Body of pancreas (tissue), 4 donors: Measurements from ENCODE around the gene ORAI3. TPM values are rescaled to one million over a fixed set of nuclear protein-coding genes. Genes with fewer than 3 reads are reported as not detected.

Experiments used
- ATAC-seq: fragments of 150-250 bp; one replicate; pipeline ENCODE4 v1.9.1; 2016
- DNase-seq, 4 donors: peaks; one replicate each; pipeline ENCODE4 v3.0.0-alpha.2; 2019
- H3K27ac ChIP-seq, 4 donors: fragments of 200-600 bp; sonication (generic); 1 replicate in 3 of 4; 2 replicates in 1 of 4; pipeline versions ENCODE4 v1.5.1 to v1.6.1; 2016 to 2019; ENCODE audit warnings: mild to moderate bottlenecking in 1 of 4, mixed read lengths in 1 of 4, moderate library complexity in 1 of 4
- H3K27me3 ChIP-seq, 2 donors: fragments of 200-600 bp; sonication (generic); one replicate each; pipeline ENCODE4 v1.6.0; 2016; ENCODE audit warnings: mild to moderate bottlenecking in 1 of 2
- H3K36me3 ChIP-seq, 2 donors: fragments of 200-600 bp; sonication (generic); replicated peaks in 1 of 2; 2 replicates each; pipeline ENCODE4 v1.5.1; 2016; ENCODE audit warnings: low read depth in 2 of 2; ENCODE audit not compliant: insufficient read depth in 1 of 2
- H3K4me1 ChIP-seq: fragments of 200-600 bp; sonication (generic); one replicate; pipeline ENCODE4 v1.6.0; 2016
- H3K4me3 ChIP-seq, 2 donors: fragments of 200-600 bp; sonication (generic); 1 replicate in 1 of 2; 2 replicates in 1 of 2; pipeline ENCODE4 v1.5.1; 2016 to 2019
- H3K9me3 ChIP-seq, 3 donors: fragments of 200-600 bp; sonication (generic); 1 replicate in 2 of 3; 2 replicates in 1 of 3; pipeline ENCODE4 v1.5.1; 2016
- POLR2A ChIP-seq, 3 donors: fragments of 450-650 bp; IDR thresholded peaks; one replicate each; pipeline ENCODE4 v1.6.1; 2016; ENCODE audit warnings: antibody characterized with exemption in 3 of 3, mild to moderate bottlenecking in 2 of 3
- WGBS, 2 donors: methylation state at CpG; one replicate each; pipeline ENCODE4 v1.1.5; 2017; 5-methylcytosine and 5-hydroxymethylcytosine counted together
- intact Hi-C: fragments of 100-400 bp; cut with DNase I; formaldehyde crosslinking; loops from one replicate; pipeline ENCODE4 v1.15.1; 2023
- total RNA-seq, 2 donors: library from RNA; depleted of rRNA; stranded (reverse); fragments of >200 nt; gene quantifications; one replicate each; pipeline ENCODE4 v1.1.0, GENCODE V29; 2016
- TF ChIP-seq, protein P1 (sequence below), 7 experiments: fragments of 450-650 bp in 4 of 7; fragments of 200-600 bp in 3 of 7; sonication (generic) in 3 of 7; IDR thresholded peaks; one replicate each; pipeline ENCODE4 v1.5.1; 2016 to 2019; ENCODE audit warnings: antibody characterized with exemption in 7 of 7

The ORAI3 gene
- total RNA-seq, 2 donors from 2014 or later, result 7.9 to 27.2 TPM

DNA sequence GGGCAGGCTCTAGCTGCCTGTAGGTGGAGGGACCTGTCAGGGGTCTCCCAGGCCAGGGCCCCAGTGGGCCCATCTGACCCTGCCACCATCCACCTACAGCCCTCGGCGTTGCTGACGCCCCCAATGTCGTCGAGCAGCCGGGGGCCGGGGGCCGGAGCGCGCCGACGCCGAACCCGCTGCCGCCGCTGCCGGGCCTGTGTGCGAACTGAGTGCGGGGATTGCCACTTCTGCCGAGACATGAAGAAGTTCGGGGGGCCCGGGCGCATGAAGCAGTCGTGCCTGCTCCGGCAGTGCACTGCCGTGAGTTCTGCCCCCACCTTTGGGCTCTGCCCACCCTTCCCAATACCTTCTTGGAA lies 23.3 kb upstream of the ORAI3 start:
- DNase-seq, result no peak
- H3K27ac ChIP-seq, result no peak overlapping the region
- no peak overlapping the region for H3K4me3 ChIP-seq
- H3K36me3 ChIP-seq, result no peaks in the 10 kb centered on the region
- 87 to 90% methylated on average over 3 to 26 of the region's 26 CpGs for WGBS, 2 donors
- no peak for ATAC-seq
- no peaks in the 10 kb centered on the region for H3K27me3 ChIP-seq
- peaks cover 20% of the 10 kb centered on the region for H3K4me1 ChIP-seq
- TF ChIP-seq, protein P1, sequence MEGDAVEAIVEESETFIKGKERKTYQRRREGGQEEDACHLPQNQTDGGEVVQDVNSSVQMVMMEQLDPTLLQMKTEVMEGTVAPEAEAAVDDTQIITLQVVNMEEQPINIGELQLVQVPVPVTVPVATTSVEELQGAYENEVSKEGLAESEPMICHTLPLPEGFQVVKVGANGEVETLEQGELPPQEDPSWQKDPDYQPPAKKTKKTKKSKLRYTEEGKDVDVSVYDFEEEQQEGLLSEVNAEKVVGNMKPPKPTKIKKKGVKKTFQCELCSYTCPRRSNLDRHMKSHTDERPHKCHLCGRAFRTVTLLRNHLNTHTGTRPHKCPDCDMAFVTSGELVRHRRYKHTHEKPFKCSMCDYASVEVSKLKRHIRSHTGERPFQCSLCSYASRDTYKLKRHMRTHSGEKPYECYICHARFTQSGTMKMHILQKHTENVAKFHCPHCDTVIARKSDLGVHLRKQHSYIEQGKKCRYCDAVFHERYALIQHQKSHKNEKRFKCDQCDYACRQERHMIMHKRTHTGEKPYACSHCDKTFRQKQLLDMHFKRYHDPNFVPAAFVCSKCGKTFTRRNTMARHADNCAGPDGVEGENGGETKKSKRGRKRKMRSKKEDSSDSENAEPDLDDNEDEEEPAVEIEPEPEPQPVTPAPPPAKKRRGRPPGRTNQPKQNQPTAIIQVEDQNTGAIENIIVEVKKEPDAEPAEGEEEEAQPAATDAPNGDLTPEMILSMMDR (IDR thresholded peaks at IDR 0.05), result no peak
- TF ChIP-seq POLR2A (IDR thresholded peaks at IDR 0.05), result no peak
- intact Hi-C loops, result no loop called here
- H3K9me3 ChIP-seq, result no peaks in the 10 kb centered on the region

DNA sequence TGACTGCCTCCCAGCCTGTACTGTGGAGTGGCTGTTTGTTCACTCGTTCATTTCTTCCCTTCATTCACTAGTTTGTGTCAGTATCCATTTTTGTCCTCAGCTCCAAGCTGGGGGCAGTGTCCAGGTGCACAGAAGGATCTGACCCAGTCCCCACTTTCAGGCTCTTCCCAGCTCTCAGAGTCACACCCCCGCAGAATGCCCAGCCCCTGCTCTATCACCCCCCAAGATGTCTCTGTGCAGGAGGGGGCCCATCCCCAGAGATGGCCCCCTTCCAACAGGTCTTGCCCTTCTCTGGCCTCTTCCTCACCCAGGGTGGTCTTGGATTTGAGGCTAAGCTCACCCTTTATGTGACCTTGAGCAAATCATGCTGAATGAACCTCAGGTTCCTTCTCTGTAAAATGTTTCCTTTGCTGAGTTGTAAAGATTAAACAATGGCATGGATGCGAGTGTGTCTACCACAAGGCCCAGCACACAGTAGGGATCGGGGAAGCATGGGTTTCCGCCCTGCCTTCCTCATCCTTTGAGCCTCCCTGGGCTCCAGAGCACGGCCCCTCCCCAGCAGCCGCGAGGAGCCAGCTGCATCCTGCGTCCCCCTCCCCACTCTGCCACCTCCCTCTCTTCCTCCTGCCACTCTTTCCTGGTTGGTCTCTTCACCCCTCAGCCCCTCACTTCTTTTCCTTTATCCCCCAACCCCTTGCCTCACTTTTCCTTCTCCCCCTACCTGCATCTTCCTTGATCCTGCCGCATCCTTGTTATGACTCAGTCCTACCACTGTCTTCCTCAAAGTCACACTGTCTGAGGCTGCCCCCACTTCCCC lies 22.7 kb upstream of the ORAI3 start:
- intact Hi-C loops, result no loop called here
- Histone ChIP-seq H3K27ac (no peak overlapping the region), H3K27me3 (no peaks in the 10 kb centered on the region), H3K4me1 (peaks cover 18% of the 10 kb centered on the region), H3K4me3 (no peak overlapping the region), H3K36me3 (peaks cover 0 to 2% of the 10 kb centered on the region in 2 donors), H3K9me3 (no peaks in the 10 kb centered on the region)
- no peak for DNase-seq
- TF ChIP-seq, protein P1 (IDR thresholded peaks at IDR 0.05), result no peak
- TF ChIP-seq POLR2A (IDR thresholded peaks at IDR 0.05), result no peak
- no peak for ATAC-seq
- 68 to 74% methylated on average over 10 of the region's 10 CpGs for WGBS, 2 donors

DNA sequence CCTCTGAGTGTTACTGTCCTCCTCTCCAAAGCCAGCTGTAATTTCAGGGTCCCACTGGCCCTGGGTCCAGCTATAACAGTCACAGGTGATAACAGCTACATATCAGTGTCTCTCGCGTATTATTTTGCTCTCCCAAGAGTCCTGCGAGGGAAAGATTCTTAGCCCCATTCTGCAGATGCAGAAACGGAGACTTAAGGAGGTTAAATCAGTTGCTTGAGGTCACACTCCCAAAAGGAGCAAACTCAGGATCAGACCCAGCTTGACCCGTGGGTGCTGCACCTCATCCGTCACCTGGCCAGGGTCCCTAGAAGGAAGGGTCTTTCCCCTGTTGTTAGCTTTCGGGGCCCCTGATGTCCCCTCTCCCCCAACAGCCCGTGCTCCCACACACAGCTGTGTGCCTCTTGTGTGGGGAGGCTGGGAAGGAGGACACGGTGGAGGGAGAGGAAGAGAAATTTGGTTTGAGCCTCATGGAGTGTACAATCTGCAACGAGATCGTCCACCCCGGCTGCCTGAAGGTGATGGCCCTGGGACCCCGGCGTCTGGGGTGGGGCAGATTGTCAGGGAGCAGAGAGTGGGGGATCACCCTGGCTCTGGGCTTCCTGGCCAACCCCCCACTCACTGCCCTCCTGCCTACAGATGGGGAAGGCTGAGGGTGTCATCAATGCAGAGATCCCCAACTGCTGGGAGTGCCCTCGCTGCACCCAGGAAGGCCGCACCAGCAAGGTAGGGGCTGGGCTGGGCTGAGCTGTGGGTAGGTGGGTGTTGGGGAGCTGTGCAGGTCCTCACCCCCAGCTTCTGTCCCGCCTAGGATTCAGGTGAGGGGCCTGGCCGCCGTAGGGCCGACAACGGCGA lies 21.7 kb upstream of the ORAI3 start:
- no peak for ATAC-seq
- Histone ChIP-seq H3K4me3 (no peak overlapping the region), H3K4me1 (peaks cover 14% of the 10 kb centered on the region), H3K27me3 (no peaks in the 10 kb centered on the region), H3K27ac (no peak overlapping the region), H3K9me3 (no peaks in the 10 kb centered on the region), H3K36me3 (peaks cover 0 to 4% of the 10 kb centered on the region in 2 donors)
- DNase-seq, result no peak
- TF ChIP-seq, protein P1 (IDR thresholded peaks at IDR 0.05), result no peak
- no peak for TF ChIP-seq POLR2A (IDR thresholded peaks at IDR 0.05)
- intact Hi-C loops, result no loop called here
- WGBS, 2 donors, result 85 to 88% methylated on average over 5 to 20 of the region's 22 CpGs

DNA sequence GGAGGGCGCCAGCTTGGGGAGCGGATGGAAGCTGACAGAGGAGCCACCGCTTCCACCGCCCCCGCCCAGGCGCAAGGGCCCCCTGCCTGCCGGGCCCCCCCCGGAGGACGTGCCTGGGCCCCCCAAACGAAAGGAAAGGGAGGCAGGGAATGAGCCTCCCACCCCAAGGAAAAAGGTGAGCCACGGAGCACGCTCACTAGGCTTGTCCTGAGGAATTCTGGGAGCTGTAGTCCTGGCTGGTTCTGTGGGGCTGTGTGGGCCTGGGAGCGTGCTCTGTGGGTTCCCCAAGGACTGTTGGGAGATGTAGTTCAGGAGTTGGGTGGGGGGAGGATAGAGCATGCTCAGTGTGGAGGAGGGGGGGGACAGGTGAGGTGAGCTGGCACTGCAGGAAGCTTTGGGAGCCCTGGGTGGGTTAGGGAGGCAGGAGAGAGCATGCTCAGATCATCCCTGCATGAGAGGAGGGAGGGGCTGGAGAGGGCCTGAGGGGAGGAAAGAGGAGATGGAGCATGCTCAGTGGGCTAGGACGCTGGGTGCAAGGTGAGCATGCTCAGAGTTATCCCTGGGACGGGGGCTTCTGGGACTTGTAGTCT lies 21.0 kb upstream of the ORAI3 start:
- H3K4me3 ChIP-seq, result no peak overlapping the region
- H3K4me1 ChIP-seq, result peaks cover 14% of the 10 kb centered on the region
- no peaks in the 10 kb centered on the region for H3K9me3 ChIP-seq
- ATAC-seq (no peak), DNase-seq (peak; percentile 49 to 71 (median 58))
- H3K36me3 ChIP-seq, result peaks cover 0 to 4% of the 10 kb centered on the region in 2 donors
- 53 to 84% methylated on average over 7 to 13 of the region's 15 CpGs for WGBS, 2 donors
- TF ChIP-seq, protein P1 (IDR thresholded peaks at IDR 0.05), result no peak
- no peak for TF ChIP-seq POLR2A (IDR thresholded peaks at IDR 0.05)
- no peak overlapping the region for H3K27ac ChIP-seq
- no peaks in the 10 kb centered on the region for H3K27me3 ChIP-seq
- intact Hi-C loops, result no loop called here
